Neural cell (in vitro differentiated cells): ENCODE data around the gene FAM78B.

ENCODE experiments used
- CTCF ChIP-seq: fragments of 450-650 bp; IDR thresholded peaks from 2 replicates; pipeline ENCODE4 v1.5.1; 2014; ENCODE audit warnings: antibody characterized with exemption, mild to moderate bottlenecking, moderate library complexity; ENCODE audit not compliant: poor library complexity, severe bottlenecking
- EP300 ChIP-seq: fragments of 450-650 bp; conservative IDR thresholded peaks from 2 replicates; pipeline ENCODE4 v1.6.1; 2014; ENCODE audit warnings: antibody characterized with exemption, mild to moderate bottlenecking, moderate library complexity; ENCODE audit not compliant: poor library complexity, severe bottlenecking
- EZH2 ChIP-seq: fragments of 200-600, 300-800 bp; shearing (Covaris generic), sonication (generic); IDR thresholded peaks from 2 replicates; pipeline ENCODE4 v1.6.1; 2014; ENCODE audit warnings: antibody characterized with exemption, low read length, borderline replicate concordance, mild to moderate bottlenecking; ENCODE audit not compliant: insufficient read depth, poor library complexity, severe bottlenecking
- MXI1 ChIP-seq: fragments of 450-650 bp; conservative IDR thresholded peaks from 2 replicates; pipeline ENCODE4 v1.6.1; 2014; ENCODE audit warnings: antibody characterized with exemption, mild to moderate bottlenecking; ENCODE audit not compliant: poor library complexity, severe bottlenecking
- POLR2AphosphoS5 ChIP-seq: IDR thresholded peaks from 2 replicates; pipeline ENCODE4 v1.6.1; 2012
- RAD21 ChIP-seq: fragments of 450-650 bp; conservative IDR thresholded peaks from 2 replicates; pipeline ENCODE4 v1.6.1; 2014; ENCODE audit warnings: antibody characterized with exemption, mild to moderate bottlenecking, moderate library complexity
- REST ChIP-seq: IDR thresholded peaks from 2 replicates; pipeline ENCODE4 v1.6.1; 2012; ENCODE audit warnings: borderline replicate concordance
- SMC3 ChIP-seq: fragments of 450-650 bp; conservative IDR thresholded peaks from 2 replicates; pipeline ENCODE4 v1.6.1; 2014; ENCODE audit warnings: antibody characterized with exemption, mild to moderate bottlenecking, moderate library complexity; ENCODE audit not compliant: poor library complexity
- TAF1 ChIP-seq: IDR thresholded peaks from 2 replicates; pipeline ENCODE4 v1.6.1; 2012; ENCODE audit warnings: low read depth

- TF ChIP-seq REST (no peak), CTCF (no peak), EZH2 (no peak), MXI1 (no peak), POLR2AphosphoS5 (no peak), EP300 (no peak), TAF1 (no peak), RAD21 (no peak), SMC3 (no peak)
Observed at GRCh38 chr1:166116026-166116425, 50.8 kb downstream of the FAM78B start.
